AML-193 (cell line): ENCODE results near the gene MCAM.

Source experiments
- DNase-seq, 2 experiments: peaks; one replicate each; lab custom pipeline; 2025; lab: John Stamatoyannopoulos, UW

MCAM gene, protein sequence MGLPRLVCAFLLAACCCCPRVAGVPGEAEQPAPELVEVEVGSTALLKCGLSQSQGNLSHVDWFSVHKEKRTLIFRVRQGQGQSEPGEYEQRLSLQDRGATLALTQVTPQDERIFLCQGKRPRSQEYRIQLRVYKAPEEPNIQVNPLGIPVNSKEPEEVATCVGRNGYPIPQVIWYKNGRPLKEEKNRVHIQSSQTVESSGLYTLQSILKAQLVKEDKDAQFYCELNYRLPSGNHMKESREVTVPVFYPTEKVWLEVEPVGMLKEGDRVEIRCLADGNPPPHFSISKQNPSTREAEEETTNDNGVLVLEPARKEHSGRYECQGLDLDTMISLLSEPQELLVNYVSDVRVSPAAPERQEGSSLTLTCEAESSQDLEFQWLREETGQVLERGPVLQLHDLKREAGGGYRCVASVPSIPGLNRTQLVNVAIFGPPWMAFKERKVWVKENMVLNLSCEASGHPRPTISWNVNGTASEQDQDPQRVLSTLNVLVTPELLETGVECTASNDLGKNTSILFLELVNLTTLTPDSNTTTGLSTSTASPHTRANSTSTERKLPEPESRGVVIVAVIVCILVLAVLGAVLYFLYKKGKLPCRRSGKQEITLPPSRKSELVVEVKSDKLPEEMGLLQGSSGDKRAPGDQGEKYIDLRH

DNA sequence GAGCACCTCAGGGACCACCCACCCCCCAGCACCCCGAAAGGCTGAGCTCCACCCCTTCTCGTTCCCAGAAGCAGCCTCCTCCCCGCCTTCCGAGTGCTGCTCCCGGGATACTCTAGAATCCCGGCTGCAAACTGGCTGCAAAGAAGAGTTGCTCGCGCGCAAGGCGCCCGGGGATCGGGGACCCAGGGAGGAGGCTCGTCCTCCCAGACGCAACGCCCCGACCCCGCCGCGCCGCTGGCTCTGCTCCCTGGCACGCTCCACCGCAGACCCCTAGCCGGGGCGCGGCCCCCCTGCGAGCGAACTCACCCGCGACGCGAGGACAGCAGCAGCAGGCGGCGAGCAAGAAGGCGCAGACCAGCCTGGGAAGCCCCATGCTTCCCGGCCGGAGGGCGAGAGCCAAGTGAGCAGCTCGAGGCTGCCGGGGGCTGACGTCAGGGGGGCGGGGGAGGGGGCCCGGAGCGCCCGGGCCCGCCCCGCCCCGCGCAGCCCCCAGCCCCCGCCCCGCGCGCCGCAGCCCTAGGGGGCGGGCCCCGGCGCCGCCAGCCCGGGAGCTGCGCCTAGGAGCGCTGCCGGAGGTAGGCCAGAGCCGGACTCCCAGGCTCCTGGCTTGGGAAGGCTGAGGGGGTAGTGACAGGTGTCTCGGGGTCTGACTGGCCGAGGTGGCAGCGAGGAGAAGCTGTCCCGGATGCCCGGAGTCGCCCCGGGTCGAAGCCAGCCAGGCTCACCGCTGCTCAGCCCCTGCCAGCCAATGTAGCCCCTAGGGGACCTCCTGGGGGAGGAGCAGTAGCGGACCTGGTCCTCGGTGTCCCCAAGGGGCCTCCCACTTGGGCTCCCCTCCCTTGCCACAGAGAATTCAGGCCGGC lies at the start of gene MCAM:
Gene MCAM (minus strand): TSS at position 402 of the 863 bp plus-strand sequence. CDS start 29 bp downstream, at position 373.
- DNase-seq = no peak

DNA sequence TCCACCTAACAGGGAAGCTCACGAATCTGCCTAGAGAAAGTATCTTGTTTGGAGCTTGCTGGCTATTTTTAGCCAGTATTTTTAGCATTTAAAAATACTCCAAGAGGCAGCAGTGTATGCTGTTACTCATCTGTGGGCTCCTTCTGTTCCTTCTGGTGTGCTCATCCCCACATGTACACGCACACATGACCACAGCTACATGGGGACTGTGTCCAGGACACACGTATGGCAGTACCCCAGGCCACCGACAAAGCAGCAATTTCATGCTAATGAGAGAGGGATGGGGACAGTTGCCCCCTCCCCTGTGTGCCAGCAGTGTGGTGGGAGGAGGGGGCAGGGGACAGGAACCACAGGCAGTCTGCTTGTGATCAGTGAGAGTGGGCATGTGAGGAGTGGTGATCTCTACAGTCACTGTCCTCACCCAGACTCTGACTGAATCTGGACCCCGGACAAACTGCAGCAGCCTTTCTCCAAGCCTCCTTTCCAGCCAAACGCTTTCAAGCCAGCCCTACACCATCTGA lies 48.2 kb upstream of the MCAM start:
- DNase-seq = no peak

DNA sequence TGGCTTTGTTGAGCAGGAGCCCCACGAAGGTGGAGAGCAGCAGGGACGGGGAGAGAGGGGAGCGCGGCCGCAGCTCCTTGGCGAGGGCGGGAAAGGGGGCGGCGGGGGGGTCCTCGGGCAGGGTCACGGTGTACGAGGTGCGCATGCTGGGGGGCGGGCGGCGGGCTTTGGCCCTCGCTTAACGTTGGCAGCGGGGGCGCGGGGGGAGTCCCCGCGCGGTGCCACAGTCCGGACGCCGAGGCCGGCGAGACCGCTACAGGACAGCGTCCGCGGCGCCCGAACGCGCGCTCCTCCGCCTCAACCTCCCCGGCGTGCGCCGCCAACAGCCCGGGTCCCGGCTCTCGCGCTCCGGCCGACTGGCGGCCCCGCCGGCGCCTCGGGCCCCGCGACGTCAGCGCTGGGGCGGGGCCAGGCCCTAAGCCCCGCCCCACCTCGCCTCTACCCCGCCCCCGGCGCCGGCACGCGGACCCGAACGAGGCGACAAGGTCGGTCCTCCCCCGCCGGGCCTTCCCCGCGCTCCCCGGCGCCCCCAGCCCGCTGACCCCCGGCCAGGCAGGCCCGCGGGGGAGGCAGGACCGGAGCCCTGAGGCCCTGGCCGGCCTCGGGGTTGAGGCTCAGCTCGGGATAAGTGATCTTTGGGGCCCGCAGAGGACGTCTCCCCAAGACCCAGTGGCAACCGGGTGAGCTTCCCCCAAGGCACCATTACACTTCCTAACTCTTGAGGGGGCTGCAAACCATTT lies 47.1 kb upstream of the MCAM start:
- DNase-seq = no peak

DNA sequence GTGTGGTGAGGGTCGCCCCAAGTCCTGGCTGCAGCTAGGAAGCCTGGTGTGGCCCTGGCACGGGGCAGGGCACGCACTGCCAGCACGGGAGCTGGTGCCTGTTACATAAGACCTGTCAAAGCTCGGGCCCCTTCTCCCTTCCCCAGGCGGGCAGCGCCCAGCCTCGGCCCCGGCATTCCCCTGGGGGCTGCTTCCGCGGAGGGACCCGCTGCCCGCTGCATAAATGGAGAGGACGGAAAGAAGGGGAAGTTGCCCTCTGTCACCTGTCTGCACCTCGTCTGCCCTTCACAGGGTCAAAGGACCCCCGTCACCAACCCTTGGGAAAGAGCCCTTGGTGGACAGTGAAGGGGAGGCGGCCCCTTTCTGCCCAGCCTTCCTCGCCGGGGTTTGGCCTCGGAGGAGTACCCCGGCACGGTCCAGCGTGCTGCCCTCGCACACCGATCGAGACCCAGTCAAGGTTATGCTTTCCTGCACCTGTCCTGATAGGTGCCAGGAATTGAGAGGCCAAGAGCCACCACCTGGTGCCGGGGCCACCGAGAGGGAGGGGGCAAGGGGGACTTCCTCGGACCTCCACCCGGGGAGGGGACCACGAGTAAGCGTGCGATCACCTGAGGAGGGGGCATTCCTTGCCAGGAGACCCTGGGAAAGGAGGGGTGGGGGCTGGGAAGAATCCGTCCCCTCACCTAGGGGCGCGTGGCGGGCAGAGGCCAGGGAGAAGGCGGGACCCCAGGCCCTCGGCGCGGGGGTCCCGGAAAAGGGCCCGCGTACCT lies 46.3 kb upstream of the MCAM start:
- DNase-seq = no peak

DNA sequence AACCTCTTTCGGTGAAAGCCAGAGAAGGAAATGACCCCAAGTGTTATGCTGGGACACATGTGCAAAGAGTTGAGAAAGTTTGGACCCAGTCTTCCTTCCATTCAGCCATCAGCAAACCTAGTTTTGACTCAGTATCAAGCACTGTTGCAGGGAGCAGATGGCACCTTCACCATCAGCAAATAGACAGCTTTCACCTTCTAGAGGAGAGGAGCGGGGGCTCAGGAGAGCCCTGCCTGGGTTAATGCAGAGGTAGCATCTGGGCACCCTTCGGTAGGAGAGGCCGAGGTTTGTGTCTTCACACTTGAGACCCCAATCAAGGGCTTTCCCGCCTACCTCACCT lies 45.8 kb upstream of the MCAM start:
- no peak for DNase-seq

DNA sequence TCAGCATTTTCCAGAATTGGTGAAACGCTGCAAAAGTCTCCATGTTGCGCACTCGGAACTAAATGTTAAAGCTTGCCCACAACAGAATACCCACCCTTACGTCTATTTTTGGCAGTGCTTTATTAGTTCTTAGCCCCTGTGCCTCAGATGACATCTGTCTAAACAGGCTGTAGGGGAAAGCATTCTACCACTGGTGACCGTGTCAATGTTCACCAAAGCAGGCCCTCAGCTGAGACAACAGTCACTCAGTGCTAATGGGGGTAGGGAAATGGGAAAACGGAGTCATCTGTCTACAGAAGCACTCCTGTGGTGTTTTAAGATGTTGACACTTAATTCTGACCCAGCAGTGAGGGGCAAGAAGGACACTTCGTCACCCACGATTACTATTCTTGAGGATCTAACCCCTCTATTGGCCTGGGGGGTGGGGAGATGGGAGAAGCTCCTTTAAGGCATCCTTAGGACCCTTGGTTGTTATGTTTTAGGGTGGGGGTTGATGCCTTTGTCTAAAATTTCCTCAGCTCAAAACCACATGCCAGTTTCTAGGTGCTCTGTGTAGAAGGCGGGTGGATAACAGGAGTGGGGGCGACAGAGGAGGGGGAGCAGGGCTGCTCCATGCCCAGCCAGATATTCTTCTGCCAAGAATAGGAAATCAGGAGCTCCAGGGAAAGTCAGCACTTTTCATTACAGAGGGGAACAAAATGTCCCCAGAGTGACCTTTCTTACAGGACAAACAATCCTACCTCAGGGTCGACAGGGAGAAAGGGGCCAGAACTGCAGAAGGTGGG lies 45.2 kb upstream of the MCAM start:
- DNase-seq = no peak

DNA sequence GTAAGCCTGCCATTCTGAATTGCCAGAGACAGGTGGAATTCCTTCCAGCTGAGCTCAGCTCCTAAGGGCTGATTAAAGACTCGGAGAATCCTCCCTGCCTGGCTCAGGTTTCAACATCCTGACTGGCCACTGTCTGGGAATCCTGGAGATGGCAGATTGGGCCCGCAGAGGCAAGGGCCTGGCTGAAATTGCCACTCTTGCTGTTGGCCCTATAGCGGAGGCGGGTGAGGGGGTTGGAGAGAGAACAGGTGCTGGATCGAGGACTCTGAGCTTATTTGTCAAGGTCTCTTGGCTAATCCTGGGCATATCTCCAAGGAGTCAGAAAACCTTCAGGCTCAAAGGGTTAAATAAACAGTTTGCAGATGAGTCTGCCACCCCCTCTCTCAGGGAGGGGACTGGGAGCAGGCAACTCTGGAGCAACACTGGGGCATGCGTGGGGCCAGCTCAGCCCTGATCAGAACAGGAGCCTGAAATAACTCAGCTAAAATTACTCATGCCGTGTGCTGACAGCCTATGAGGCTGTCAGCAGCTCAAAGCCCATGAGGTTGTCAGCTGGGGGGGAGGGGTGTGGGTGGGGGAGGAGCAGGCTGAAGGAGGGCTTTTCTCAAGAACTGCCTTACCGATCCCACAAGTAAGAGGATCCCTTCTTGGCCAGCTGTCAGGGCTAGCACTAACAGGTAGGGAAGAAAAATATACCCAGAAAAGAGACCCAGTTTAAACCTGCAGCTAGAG lies 44.3 kb upstream of the MCAM start:
- no peak for DNase-seq

DNA sequence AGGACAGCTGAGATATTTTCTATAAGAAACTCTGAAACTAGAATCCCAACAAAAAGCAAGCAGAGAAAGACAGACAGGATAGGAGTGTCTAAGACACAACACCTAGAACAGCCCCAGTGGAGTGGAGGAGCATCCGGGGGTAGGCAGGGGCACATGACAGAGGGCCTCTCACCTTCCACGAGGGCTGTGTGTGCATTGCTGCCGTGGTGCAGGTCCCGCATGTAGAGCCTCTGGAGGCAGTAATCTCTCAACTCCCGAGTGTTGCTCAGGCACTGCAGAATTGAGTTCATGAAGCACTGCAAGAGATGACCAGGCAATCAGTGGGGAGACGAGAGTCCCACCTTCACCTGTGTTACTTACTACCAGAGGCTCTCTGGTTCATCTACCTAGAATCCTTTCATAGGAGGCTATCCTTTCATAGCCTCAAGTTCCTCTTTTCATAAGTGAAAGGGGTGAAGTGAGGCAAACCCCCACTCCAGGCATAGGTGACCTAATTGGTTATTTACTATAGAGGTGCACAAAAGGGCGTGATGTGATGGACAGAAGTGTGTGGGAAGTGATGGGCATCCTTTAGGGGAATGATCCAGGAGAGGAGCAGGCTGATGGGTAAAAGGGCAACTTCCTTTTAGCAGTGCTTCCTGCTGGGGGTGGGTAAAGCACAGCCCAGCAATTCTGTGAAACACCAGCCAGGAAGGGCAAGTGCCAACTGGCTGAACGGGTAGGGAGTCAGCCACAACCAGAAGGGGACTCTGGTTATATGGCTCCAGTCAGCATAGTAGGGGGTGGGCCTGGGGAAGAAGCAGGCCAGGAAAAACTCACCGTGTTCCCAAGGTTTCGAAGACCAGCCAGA lies 42.7 kb upstream of the MCAM start:
- peak; percentile 51 to 58 for DNase-seq

DNA sequence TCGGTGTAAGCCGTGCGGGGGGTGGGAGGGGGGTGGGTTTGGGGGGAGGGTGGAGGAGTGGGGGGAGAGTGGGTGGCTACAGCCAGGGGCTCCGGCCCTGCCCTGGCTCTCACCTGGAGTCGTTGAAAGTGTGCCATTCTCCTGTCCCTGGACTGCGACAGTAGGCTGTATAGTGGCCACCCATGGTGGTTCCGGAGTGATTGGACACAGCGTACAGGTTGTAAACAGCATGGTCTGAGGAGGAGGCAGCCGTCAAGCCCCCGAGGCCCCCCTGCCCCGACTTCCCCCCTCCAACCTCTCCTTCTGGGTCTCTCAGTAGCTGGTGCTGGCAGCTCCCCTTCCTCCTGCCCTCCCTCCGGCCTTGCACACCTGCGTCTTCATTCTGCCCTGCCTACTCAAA lies 40.1 kb upstream of the MCAM start:
- DNase-seq = no peak

DNA sequence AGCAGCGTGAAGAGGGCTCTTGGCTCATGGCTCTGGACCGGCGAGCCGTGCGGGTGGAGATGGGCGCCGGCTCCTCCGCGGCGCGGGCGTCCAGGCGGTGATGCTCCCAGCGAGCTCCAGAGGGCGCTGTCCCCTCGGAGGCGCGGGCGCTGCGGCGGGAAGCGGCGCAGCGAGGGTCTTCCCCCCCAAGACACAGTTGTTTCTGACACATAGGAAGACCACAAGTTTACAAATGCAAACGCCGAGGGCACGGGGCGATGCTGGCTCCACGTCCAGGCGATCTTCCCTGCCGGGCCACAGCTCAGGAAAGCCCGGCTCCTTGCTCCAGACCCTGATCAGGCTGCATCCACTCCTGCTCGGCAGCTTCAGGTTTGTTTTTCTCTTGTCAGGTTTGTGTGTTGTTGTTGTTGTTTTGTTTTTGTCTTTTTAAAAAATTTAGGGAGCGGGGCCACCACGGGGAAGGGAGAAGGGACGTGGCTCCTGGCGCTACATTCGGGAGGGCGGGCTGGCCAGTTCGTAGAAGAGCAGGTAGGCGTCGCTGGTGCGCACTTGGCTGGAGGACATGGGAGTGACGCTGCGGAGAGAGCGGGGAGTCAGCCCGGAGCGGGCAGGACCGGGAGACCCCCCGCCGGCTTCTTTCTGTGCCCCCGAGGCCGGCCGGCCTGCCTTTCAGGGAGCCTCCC lies 39.6 kb upstream of the MCAM start:
- DNase-seq = peak; percentile 46 to 53

DNA sequence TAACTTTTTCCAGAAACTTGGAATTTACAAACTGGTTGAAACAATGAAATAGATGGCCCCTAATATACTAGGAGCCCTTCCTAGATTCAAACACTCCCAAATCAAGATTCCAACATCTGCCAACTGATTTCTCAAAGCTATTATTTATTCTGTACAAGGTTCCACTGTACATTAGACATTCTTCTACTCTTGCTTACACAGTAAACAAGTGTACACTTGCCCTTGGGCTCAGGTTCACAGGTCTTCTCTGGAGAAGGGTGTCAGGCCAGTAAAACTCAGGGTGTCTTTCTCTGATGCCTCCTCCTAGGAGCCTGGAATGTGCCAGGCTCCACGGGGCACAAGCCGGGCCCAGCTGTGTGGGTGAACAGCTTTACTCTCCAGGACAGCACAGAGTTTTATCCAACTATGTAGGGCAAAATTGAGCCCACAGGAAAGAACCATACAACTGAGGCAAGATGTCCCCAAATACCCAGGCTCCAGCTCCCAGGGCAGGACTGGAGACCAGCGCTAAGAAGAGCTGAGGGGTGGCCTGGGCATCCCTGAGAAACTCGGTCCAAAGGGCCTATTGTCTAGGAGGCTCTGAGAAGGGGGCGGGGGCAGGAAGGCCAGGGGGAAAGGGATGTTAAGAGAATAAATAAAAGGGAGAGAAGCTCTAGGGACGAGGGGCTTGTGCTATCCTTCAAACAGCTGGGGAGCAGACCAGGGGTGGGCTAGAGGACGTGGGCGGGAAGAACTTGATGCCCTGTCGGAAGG lies 38.3 kb upstream of the MCAM start:
- no peak for DNase-seq

DNA sequence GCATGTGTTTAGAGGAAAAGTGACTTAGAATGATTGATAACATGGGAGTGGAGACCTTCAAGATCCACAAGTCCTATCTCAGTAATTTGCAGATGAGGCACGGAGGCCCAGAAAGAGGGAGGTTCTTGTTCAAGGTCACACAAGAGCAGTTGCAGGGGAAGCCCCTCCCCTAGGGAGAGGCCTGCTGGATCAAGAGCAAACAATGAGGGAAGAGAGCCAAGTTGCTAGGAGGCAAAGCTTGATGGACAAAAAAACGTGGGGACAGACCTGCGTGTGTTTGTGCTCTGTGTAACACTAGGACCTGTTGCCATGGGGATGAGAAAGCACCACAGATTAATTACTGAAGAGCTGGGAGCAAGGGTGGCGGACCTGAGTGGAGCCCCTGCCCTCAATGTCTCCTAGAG lies 35.9 kb upstream of the MCAM start:
- DNase-seq = no peak

DNA sequence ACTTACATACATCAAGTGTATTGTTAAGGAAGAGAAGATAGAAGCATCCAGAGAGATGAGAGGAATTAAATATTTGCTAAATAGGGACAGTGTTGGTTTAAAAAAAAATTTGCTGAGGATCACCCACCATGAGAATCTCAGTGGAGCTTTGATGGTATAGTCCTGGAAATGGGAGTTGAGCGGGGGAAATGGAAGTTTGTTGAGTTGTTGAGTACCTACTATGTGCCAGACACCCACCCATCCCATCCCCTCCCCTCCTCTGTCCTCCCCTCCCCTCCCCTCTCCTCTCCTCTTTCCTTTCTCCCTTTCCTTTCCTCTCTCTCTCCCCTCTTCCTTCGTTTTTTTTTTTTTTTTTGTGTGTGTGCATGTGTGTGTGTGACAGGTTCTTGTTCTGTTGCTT lies 34.3 kb upstream of the MCAM start:
- no peak for DNase-seq

DNA sequence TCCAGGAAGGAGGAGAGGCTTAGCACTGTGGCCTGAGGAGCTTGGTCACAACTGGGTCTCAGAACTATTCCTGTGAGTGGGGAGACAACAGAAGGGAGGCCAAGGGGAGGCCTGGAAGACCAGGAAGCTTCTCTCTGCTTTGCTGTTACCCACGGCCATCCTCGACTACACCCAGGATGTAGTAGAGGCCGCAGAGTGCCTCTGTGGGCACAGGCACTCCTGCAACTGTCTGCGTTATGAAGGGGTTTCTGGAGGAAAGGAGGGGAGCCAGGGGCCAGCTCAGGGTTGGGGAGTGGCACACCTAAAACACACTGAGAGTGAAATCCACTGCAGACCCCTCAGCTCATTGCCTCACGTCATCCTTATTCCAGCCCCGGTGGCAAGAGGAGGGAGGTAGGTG lies 33.4 kb upstream of the MCAM start:
- no peak for DNase-seq

DNA sequence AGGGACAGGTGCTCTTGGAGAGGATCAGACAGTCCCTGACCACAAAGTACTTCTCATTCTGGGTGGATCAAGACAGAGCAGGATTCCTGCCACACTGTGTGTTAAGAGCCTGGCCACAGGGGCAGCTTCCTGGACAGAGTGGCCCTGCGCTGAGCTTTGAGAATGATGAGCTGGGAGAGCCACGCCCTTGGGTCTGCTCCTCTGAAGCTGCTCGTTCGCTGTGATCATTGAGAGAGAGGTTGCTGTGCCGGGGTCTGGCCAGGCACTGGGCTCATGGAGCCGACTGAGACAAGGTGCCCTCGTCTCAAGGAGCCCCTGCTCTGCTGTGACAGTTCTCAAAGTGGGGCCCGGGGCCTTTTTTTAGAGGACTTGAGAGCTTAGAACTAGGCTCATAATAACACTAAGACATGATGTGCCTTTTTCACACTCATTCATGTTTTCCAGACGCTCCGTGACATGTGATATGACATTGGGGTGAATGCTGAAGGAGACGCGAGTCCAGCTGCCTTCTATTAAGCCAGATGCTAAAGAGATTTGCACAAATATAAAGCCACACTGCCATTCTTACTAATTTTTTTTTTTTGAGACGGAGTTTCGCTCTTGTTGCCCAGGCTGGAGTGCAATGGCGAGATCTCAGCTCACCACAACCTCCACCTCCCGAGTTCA lies 31.1 kb upstream of the MCAM start:
- DNase-seq = no peak

DNA sequence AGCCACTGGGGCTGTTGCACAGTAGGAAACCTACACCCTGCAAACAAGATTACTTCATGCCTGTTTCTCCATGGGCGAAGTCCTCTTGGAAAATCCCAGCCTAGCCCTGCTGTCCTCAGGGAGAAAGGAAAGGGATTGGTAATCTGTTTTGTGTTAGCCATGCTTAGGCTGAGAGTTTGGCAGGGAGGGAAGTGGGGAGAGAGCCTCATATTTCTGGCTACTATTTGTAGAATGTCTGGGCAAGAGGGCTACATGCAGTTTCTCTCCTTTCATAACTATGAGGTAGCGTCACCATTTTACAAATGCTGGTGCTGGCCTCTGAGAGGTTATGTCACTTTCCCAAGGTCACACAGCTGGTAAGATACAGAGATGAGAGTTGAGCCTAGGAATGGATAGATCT lies 30.3 kb upstream of the MCAM start:
- DNase-seq = no peak

DNA sequence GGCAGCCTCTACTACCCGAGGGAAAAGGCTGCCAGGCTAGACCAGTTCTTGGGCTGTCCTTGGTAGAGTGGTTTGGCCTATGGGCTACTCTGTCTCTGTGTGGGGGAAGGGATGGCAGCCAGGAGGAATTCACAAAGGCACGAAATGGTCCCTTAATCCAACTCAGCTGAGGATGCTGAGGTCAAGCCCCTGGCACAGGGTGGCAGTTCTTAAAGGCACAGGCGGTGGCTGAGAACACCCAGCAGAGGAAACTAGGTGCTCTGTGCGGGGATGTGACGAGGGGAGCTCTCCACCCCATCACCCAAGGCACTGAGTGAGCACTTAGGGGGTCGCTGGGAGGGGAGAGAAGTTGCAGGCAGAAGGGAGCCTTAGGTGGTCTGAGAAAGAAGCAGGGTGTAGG lies 29.7 kb upstream of the MCAM start, which contains the start of gene MFRP:
Gene MFRP (minus strand): TSS at position 101 of the 400 bp plus-strand sequence. CDS start 192 bp downstream, outside the sequence.
- DNase-seq = no peak
